GM23248 (cell line): ENCODE results near the gene MOV10L1. TPM values are rescaled to one million over a fixed set of nuclear protein-coding genes. Genes with fewer than 3 reads are reported as not detected.

ENCODE experiments used
- DNase-seq: peaks from one replicate; pipeline ENCODE4 v3.0.0-alpha.2; 2015
- H2AFZ ChIP-seq: fragments of 200-600 bp; sonication (generic); 2 replicates; pipeline ENCODE4 v1.6.1; 2016; ENCODE audit warnings: antibody characterized with exemption
- H3F3A ChIP-seq: fragments of 200-600 bp; sonication (generic); 2 replicates; pipeline ENCODE4 v1.6.1; 2016; ENCODE audit warnings: mild to moderate bottlenecking, antibody characterized with exemption, mixed run types; ENCODE audit not compliant: insufficient read depth
- H3K27ac ChIP-seq: fragments of 200-600 bp; sonication (generic); 2 replicates; pipeline ENCODE4 v1.5.1; 2016; ENCODE audit warnings: mild to moderate bottlenecking
- H3K27me3 ChIP-seq: fragments of 200-600 bp; sonication (generic); replicated peaks from 2 replicates; pipeline ENCODE4 v1.6.1; 2016; ENCODE audit warnings: mild to moderate bottlenecking; ENCODE audit not compliant: insufficient read depth
- H3K36me3 ChIP-seq: fragments of 200-600 bp; sonication (generic); 2 replicates; pipeline ENCODE4 v1.6.1; 2016; ENCODE audit warnings: low read depth, mild to moderate bottlenecking
- H3K4me1 ChIP-seq: fragments of 200-600 bp; sonication (generic); 2 replicates; pipeline ENCODE4 v1.6.1; 2016; ENCODE audit warnings: mild to moderate bottlenecking; ENCODE audit not compliant: insufficient read depth
- H3K4me2 ChIP-seq: fragments of 200-600 bp; sonication (generic); one replicate; pipeline ENCODE4 v1.6.1; 2016; ENCODE audit warnings: mild to moderate bottlenecking; ENCODE audit not compliant: unreplicated experiment
- H3K4me3 ChIP-seq: fragments of 200-600 bp; sonication (generic); 2 replicates; pipeline ENCODE4 v1.5.1; 2016; ENCODE audit warnings: mild to moderate bottlenecking
- H3K79me2 ChIP-seq: fragments of 200-600 bp; sonication (generic); 2 replicates; pipeline ENCODE4 v1.6.1; 2016; ENCODE audit warnings: mild to moderate bottlenecking; ENCODE audit not compliant: insufficient read depth
- H3K9ac ChIP-seq: fragments of 200-600 bp; sonication (generic); 2 replicates; pipeline ENCODE4 v1.6.1; 2016; ENCODE audit warnings: mild to moderate bottlenecking
- H3K9me2 ChIP-seq: fragments of 200-600 bp; sonication (generic); 2 replicates; pipeline ENCODE4 v1.6.1; 2016; ENCODE audit warnings: mixed run types, mild to moderate bottlenecking, moderate library complexity; ENCODE audit not compliant: insufficient read depth
- H3K9me3 ChIP-seq: fragments of 200-600 bp; sonication (generic); one replicate; pipeline ENCODE4 v1.6.1; 2017; ENCODE audit warnings: low read depth
- H4K20me1 ChIP-seq: fragments of 200-600 bp; sonication (generic); 2 replicates; pipeline ENCODE4 v1.6.0; 2016; ENCODE audit not compliant: insufficient read depth
- EZH2 ChIP-seq: fragments of 200-600 bp; sonication (generic); IDR thresholded peaks from 2 replicates; pipeline ENCODE4 v1.6.1; 2018; ENCODE audit warnings: antibody characterized with exemption, mild to moderate bottlenecking; ENCODE audit not compliant: insufficient read depth, poor library complexity, severe bottlenecking
- EZH2phosphoT487 ChIP-seq: fragments of 200-600 bp; sonication (generic); IDR thresholded peaks from 2 replicates; pipeline ENCODE4 v1.6.1; 2018; ENCODE audit warnings: antibody characterized with exemption, moderate library complexity, mild to moderate bottlenecking, low read depth; ENCODE audit not compliant: insufficient read depth
- WGBS, 2 experiments: methylation state at CpG; one replicate each; pipeline ENCODE4 v1.1.6; 2015 to 2017; ENCODE audit warnings: low lambda C conversion rate in 2 of 2, low coverage in 1 of 2; ENCODE audit errors: missing lambda C conversion rate in 2 of 2; 5-methylcytosine and 5-hydroxymethylcytosine counted together
- in situ Hi-C: fragments of 300-500 bp; cut with MboI; formaldehyde crosslinking; loops from 2 replicates; pipeline ENCODE4 v1.15.0; 2020
- polyA plus RNA-seq: library from polyadenylated mRNA; unstranded; fragments of >200 nt; fragmentation: Nextera tagmentation; extraction: Ambion mirVana; gene quantifications from 2 replicates; pipeline ENCODE4 v1.2.1, GENCODE V29; 2016
- total RNA-seq: library from RNA; depleted of rRNA; stranded (reverse); fragments of >200 nt; shearing (Covaris generic); gene quantifications from 2 replicates; pipeline ENCODE4 v1.2.3, GENCODE V29; 2014

Gene MOV10L1
- total and polyA plus RNA-seq, 2 experiments from 2014 or later, result not detected

DNA sequence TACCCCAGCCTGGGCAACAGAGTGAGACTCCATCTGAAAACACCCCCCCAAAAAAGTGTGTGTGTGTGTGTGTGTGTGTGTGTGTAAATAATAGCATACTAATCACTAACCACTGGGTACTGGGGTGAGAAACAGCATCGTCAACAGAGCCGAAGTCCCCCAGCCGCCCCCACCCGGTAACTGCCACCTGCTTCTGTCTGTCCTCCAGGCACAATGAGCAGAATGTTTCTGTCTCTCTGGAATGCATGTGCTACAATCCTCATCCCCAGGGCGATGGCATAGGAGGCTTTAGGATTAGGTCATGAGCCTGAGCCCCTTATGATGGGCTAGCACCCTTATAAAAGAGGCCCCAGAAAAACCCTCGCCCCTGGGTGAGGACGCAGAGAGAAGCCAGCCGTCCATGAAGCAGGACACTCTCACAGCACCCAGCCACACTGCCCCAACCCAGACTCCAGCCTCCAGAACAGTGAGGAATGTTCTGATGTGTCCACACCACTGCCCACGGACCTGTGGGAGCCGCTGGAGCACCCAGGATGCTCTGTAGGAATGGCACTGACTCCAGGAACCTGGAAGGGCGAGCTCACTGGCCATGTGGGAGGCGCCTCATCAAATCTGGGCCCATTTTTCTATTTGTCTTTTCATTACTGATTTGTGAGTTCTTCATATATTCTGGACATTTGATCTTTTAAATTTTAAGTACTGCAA lies 41.6 kb upstream of the MOV10L1 start:
- Histone ChIP-seq H3K27me3 (0 out of 2 replicates have a peak, but pooled peaks cover 4% of the 10 kb centered on the region), H3K79me2 (no peaks in the 10 kb centered on the region), H3K4me2 (no peak overlapping the region), H3K9me2 (no peaks in the 10 kb centered on the region), H3K9ac (no peak overlapping the region), H3F3A (no peaks in the 10 kb centered on the region), H3K36me3 (no peaks in the 10 kb centered on the region), H2AFZ (no peak overlapping the region), H3K4me3 (no peak overlapping the region), H3K9me3 (no peaks in the 10 kb centered on the region), H3K4me1 (no peaks in the 10 kb centered on the region), H4K20me1 (no peaks in the 10 kb centered on the region), H3K27ac (no peak overlapping the region)
- in situ Hi-C loops, result no loop called here
- 51 to 57% methylated on average over 12 of the region's 12 CpGs for WGBS, 2 experiments
- DNase-seq, result no peak
- TF ChIP-seq EZH2, result no peak
- no peak for TF ChIP-seq EZH2phosphoT487

DNA sequence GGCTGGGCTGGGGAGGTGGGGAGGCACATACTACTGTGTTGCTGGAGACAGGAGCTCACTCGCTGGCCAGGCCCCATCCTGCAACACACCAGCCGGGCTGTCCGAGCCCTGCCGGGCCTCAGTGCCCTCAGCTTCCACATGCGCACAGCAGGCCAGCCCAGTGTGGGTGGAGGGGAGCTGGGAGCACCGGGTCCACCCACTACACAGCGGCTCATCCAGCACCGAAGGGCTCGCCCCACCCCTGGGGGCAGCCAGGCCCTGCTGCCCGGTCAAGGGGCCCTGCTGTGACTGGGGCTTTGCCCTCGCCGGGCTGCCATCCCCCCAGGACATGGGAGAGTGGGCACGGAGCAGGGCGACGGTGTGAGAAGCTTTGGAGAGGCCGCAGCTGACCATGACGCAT lies 41.0 kb upstream of the MOV10L1 start:
- no peak overlapping the region for H3K9ac ChIP-seq
- H3K27ac ChIP-seq, result no peak overlapping the region
- H4K20me1 ChIP-seq, result no peaks in the 10 kb centered on the region
- in situ Hi-C loops, result no loop called here
- no peak overlapping the region for H2AFZ ChIP-seq
- H3K4me3 ChIP-seq, result no peak overlapping the region
- no peak for TF ChIP-seq EZH2
- TF ChIP-seq EZH2phosphoT487, result no peak
- H3K36me3 ChIP-seq, result no peaks in the 10 kb centered on the region
- DNase-seq, result no peak
- 69 to 70% methylated on average over 17 of the region's 17 CpGs for WGBS, 2 experiments
- H3K4me1 ChIP-seq, result no peaks in the 10 kb centered on the region
- no peaks in the 10 kb centered on the region for H3F3A ChIP-seq
- no peaks in the 10 kb centered on the region for H3K9me2 ChIP-seq
- no peaks in the 10 kb centered on the region for H3K79me2 ChIP-seq
- 0 out of 2 replicates have a peak, but pooled peaks cover 4% of the 10 kb centered on the region for H3K27me3 ChIP-seq
- H3K4me2 ChIP-seq, result no peak overlapping the region
- H3K9me3 ChIP-seq, result no peaks in the 10 kb centered on the region

DNA sequence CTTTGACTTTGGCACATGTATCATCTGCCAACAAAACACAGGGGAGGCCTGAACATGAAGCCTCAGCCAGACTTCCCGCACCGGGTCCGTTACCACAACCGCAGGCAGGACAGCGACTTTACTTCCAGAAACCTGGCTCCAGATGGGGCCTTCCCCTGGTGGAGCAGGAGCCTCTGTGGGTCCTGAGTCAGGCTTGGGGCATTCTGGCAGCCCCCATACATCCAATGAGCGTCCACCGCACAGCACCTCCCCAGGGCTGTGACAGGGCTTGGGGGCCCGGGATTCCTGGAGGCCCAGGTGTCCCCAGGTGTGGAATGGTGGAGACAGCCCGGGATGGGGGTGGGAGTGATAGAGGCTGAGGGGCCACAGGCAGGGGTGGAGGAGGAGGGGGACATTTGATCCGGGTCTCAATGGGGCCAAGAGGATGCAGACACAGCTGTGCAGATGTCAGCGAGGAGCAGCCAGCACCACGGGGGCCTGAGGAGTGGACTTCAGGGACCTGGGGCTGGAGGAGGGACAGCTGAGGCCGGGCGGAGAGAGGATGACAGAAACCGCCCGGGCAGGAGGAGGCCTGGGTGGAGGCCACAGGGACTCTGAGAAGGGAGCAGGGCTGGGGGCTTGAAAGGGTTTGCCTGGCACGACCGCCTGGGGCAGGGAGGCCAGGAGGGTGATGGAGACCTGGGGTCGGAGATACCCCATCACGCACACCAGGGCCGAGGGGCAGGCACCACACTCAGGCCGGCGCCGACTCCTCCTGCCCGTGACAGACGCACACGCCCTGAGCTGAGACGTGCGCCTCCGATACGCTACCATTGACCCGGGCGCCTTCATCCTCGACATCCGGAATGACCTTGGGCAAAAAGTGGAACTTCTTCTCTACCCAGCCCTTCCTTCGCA lies 40.3 kb upstream of the MOV10L1 start:
- in situ Hi-C loops, result no loop called here

DNA sequence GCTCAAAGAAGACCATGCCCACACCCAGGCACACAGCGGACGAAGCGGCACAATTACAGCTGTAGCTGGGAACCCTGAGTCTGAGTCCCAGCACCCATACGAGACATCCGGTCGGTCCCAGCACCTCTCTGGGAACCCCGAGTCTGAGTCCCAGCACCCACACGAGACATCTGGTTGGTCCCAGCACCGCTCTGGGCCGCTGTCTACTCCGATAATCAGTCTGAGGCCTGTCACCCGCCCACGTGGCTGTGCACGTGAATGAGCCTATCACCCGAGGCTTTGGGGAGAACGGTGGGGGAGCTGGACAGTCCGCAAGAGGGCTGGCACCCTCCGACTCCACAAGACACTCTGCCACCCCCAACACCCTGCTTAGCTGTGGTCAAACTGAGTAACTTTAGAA lies 37.9 kb upstream of the MOV10L1 start:
- Histone ChIP-seq H3F3A (no peaks in the 10 kb centered on the region), H3K36me3 (no peaks in the 10 kb centered on the region), H3K4me2 (no peak overlapping the region), H3K4me1 (no peaks in the 10 kb centered on the region), H3K27me3 (peaks cover 8% of the 10 kb centered on the region; the same call in 1 of the 2 replicates), H3K9me2 (no peaks in the 10 kb centered on the region), H3K27ac (no peak overlapping the region), H4K20me1 (no peaks in the 10 kb centered on the region), H3K4me3 (no peak overlapping the region), H3K9ac (no peak overlapping the region), H3K79me2 (no peaks in the 10 kb centered on the region), H3K9me3 (no peaks in the 10 kb centered on the region), H2AFZ (no peak overlapping the region)
- in situ Hi-C loops, result no loop called here
- TF ChIP-seq EZH2 (no peak), EZH2phosphoT487 (no peak)
- DNase-seq, result no peak
- WGBS, 2 experiments, result 61 to 65% methylated on average over 14 to 18 of the region's 18 CpGs

More for the DNA sequence above, 40.3 kb upstream of the MOV10L1 start:
- Histone ChIP-seq H3K9me2 (no peaks in the 10 kb centered on the region), H3K9me3 (no peaks in the 10 kb centered on the region), H3K27me3 (no peaks in the 10 kb centered on the region), H3K79me2 (no peaks in the 10 kb centered on the region), H3K9ac (no peak overlapping the region), H3K4me2 (no peak overlapping the region), H2AFZ (no peak overlapping the region), H3K36me3 (no peaks in the 10 kb centered on the region), H3F3A (no peaks in the 10 kb centered on the region), H3K27ac (no peak overlapping the region), H4K20me1 (no peaks in the 10 kb centered on the region), H3K4me3 (no peak overlapping the region), H3K4me1 (no peaks in the 10 kb centered on the region)
- no peak for TF ChIP-seq EZH2
- TF ChIP-seq EZH2phosphoT487, result no peak
- WGBS, 2 experiments, result 65 to 66% methylated on average over 30 to 36 of the region's 36 CpGs
- no peak for DNase-seq
